Measurements from ENCODE around the gene ZNF532.

GRCh38 chr18:59015531-59016152 is 151.0 kb downstream of the ZNF532 start:
- TF ChIP-seq, protein P1, sequence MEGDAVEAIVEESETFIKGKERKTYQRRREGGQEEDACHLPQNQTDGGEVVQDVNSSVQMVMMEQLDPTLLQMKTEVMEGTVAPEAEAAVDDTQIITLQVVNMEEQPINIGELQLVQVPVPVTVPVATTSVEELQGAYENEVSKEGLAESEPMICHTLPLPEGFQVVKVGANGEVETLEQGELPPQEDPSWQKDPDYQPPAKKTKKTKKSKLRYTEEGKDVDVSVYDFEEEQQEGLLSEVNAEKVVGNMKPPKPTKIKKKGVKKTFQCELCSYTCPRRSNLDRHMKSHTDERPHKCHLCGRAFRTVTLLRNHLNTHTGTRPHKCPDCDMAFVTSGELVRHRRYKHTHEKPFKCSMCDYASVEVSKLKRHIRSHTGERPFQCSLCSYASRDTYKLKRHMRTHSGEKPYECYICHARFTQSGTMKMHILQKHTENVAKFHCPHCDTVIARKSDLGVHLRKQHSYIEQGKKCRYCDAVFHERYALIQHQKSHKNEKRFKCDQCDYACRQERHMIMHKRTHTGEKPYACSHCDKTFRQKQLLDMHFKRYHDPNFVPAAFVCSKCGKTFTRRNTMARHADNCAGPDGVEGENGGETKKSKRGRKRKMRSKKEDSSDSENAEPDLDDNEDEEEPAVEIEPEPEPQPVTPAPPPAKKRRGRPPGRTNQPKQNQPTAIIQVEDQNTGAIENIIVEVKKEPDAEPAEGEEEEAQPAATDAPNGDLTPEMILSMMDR (IDR thresholded peaks at IDR 0.05) = no peak
- no peak for TF ChIP-seq POLR2A (IDR thresholded peaks at IDR 0.05)
- no peak for TF ChIP-seq EP300 (IDR thresholded peaks at IDR 0.05)

Measured in tibial nerve (tissue), 4 donors.